ENCODE data around the gene RND1. TPM values are rescaled to one million over a fixed set of nuclear protein-coding genes. Genes with fewer than 3 reads are reported as not detected.

The RND1 gene
- total and polyA plus RNA-seq, 2 of the 13 experiments (the other 11 are each of a cell fraction or from before 2014, with no cell fraction given), result 1.8 to 1.9 TPM

GRCh38 chr12:48851883-48852733, 13.6 kb downstream of the RND1 start, which contains the start of gene DDX23 (continued):
- no peak for TF ChIP-seq ATF7 (IDR thresholded peaks at IDR 0.05)
- no peak for TF ChIP-seq ATF7 (CRISPR knock-in tag; IDR thresholded peaks at IDR 0.05)
- TF ChIP-seq ZNF605 (CRISPR knock-in tag; IDR thresholded peaks at IDR 0.05), result no peak
- TF ChIP-seq MAF1 (CRISPR knock-in tag; IDR thresholded peaks at IDR 0.05; ENCODE audit: borderline replicate concordance), result peak; percentile 36; the same call in 1 of the 2 replicates
- TF ChIP-seq ZNF143 (CRISPR knock-in tag; IDR thresholded peaks at IDR 0.05), result peak; percentile 97
- no peak for TF ChIP-seq HOMEZ (CRISPR knock-in tag; IDR thresholded peaks at IDR 0.05; ENCODE audit: low read depth)
- TF ChIP-seq AHR (CRISPR knock-in tag; IDR thresholded peaks at IDR 0.05), result peak; percentile 45; the same call in 1 of the 2 replicates
- TF ChIP-seq ZFY (CRISPR knock-in tag; IDR thresholded peaks at IDR 0.05), result peak; percentile 95
- peak; percentile 82; the same call in 1 of the 2 replicates for TF ChIP-seq ZNF547 (CRISPR knock-in tag; IDR thresholded peaks at IDR 0.05)
- no peak for TF ChIP-seq ZNF615 (CRISPR knock-in tag; IDR thresholded peaks at IDR 0.05; ENCODE audit: borderline replicate concordance)
- no peak for TF ChIP-seq ZNF800 (CRISPR knock-in tag; IDR thresholded peaks at IDR 0.05)
- no peak; the same call in 1 of the 2 replicates for TF ChIP-seq ZNF788 (CRISPR knock-in tag; IDR thresholded peaks at IDR 0.05; ENCODE audit: borderline replicate concordance)
- TF ChIP-seq HDAC1 (CRISPR knock-in tag; IDR thresholded peaks at IDR 0.05), result peak; percentile 96
- TF ChIP-seq NRL (CRISPR knock-in tag; IDR thresholded peaks at IDR 0.05; ENCODE audit: borderline replicate concordance), result peak; percentile 80; the same call in 1 of the 2 replicates
- peak; percentile 39 for TF ChIP-seq ZMYM3 (CRISPR knock-in tag; IDR thresholded peaks at IDR 0.05)
- TF ChIP-seq CREM (IDR thresholded peaks at IDR 0.05), result peak; percentile 99
- no peak for TF ChIP-seq CREM (CRISPR knock-in tag; IDR thresholded peaks at IDR 0.05)
- TF ChIP-seq ZNF280B (CRISPR knock-in tag; IDR thresholded peaks at IDR 0.05; ENCODE audit: borderline replicate concordance), result peak; percentile 89
- no peak for TF ChIP-seq JUNB (CRISPR knock-in tag; IDR thresholded peaks at IDR 0.05; ENCODE audit: borderline replicate concordance)
- 0 out of 2 replicates have a peak, but pooled peaks have one; percentile 46 for TF ChIP-seq ZNF761 (CRISPR knock-in tag; conservative IDR thresholded peaks at IDR 0.05)
- TF ChIP-seq RARA (CRISPR knock-in tag; IDR thresholded peaks at IDR 0.05), result no peak
- peak; percentile 94 for TF ChIP-seq ZNF275 (CRISPR knock-in tag; IDR thresholded peaks at IDR 0.05; ENCODE audit: borderline replicate concordance)
- TF ChIP-seq ZNF101 (CRISPR knock-in tag; IDR thresholded peaks at IDR 0.05; ENCODE audit: borderline replicate concordance, low read depth), result no peak
- 0 out of 2 replicates have a peak, but pooled peaks have one; percentile 66 for TF ChIP-seq DNMT1 (CRISPR knock-in tag; IDR thresholded peaks at IDR 0.05)
- TF ChIP-seq CC2D1A (CRISPR knock-in tag; IDR thresholded peaks at IDR 0.05), result no peak

All from HepG2 (cell line).